Fibroblast of lung (primary cell): ENCODE results near the gene LRRC8D. TPM values are rescaled to one million over a fixed set of nuclear protein-coding genes. Genes with fewer than 3 reads are reported as not detected.

ENCODE experiments used
- DNase-seq, 2 donors: peaks; one replicate each; pipeline versions ENCODE4 v3.0.0 to v3.0.0-alpha.2; 2010; ENCODE audit warnings: low read depth in 2 of 2
- H2AFZ ChIP-seq: 2 replicates; pipeline ENCODE4 v1.5.1; 2012; ENCODE audit warnings: low read length, control low read depth, inconsistent platforms
- H3K27ac ChIP-seq: 2 replicates; pipeline ENCODE4 v1.5.1; 2011; ENCODE audit warnings: low read length, control low read depth; ENCODE audit not compliant: insufficient read depth
- H3K27me3 ChIP-seq: 2 replicates; pipeline ENCODE4 v1.5.1; 2011; ENCODE audit warnings: mild to moderate bottlenecking, low read length; ENCODE audit not compliant: control insufficient read depth, insufficient read depth
- H3K36me3 ChIP-seq: 2 replicates; pipeline ENCODE4 v1.5.1; 2011; ENCODE audit warnings: low read length; ENCODE audit not compliant: control insufficient read depth, insufficient read depth
- H3K4me1 ChIP-seq: 2 replicates; pipeline ENCODE4 v1.5.1; 2011; ENCODE audit warnings: low read length; ENCODE audit not compliant: control insufficient read depth, insufficient read depth; ENCODE audit errors: extremely low read depth
- H3K4me2 ChIP-seq: 2 replicates; pipeline ENCODE4 v1.5.1; 2011; ENCODE audit warnings: low read length, control low read depth; ENCODE audit not compliant: insufficient read depth; ENCODE audit errors: extremely low read depth
- H3K4me3 ChIP-seq, 4 experiments: fragments of 200-600 bp in 1 of 4; sonication (generic) in 1 of 4; replicated peaks in 1 of 4; 2 replicates each; pipeline ENCODE4 v1.5.1; 2011 to 2016; ENCODE audit warnings: low read length in 4 of 4, low read depth in 3 of 4, mild to moderate bottlenecking in 3 of 4, control low read depth in 2 of 4, inconsistent platforms in 1 of 4, mixed read lengths in 1 of 4; ENCODE audit not compliant: insufficient read depth in 1 of 4; ENCODE audit errors: control extremely low read depth in 1 of 4
- H3K79me2 ChIP-seq: 2 replicates; pipeline ENCODE4 v1.5.1; 2012; ENCODE audit warnings: mild to moderate bottlenecking, low read length, inconsistent platforms; ENCODE audit not compliant: control insufficient read depth, insufficient read depth
- H3K9ac ChIP-seq: 2 replicates; pipeline ENCODE4 v1.5.1; 2011; ENCODE audit warnings: mild to moderate bottlenecking, low read length, control low read depth; ENCODE audit not compliant: insufficient read depth
- H3K9me3 ChIP-seq: 2 replicates; pipeline ENCODE4 v1.5.1; 2012; ENCODE audit warnings: low read depth, low read length; ENCODE audit not compliant: control insufficient read depth, insufficient read depth
- H4K20me1 ChIP-seq: 2 replicates; pipeline ENCODE4 v1.5.1; 2011; ENCODE audit warnings: low read length; ENCODE audit not compliant: control insufficient read depth, insufficient read depth; ENCODE audit errors: extremely low read depth
- CTCF ChIP-seq, 2 donors: IDR thresholded peaks in 1 of 2; conservative IDR thresholded peaks in 1 of 2; 1 replicate in 1 of 2; 2 replicates in 1 of 2; pipeline ENCODE4 v1.5.1; 2011 to 2012; ENCODE audit warnings: low read length in 2 of 2, control low read depth in 1 of 2, inconsistent platforms in 1 of 2, low read depth in 1 of 2, mild to moderate bottlenecking in 1 of 2
- EZH2 ChIP-seq: IDR thresholded peaks from 2 replicates; pipeline ENCODE4 v1.5.1; 2012; ENCODE audit warnings: low read length, control low read depth, mild to moderate bottlenecking; ENCODE audit errors: missing control alignments
- polyA plus RNA-seq, 2 donors: library from polyadenylated mRNA; depleted of rRNA in 1 of 2; stranded (reverse) in 1 of 2; unstranded in 1 of 2; fragments of >200 nt; gene quantifications; 2 replicates each; pipeline ENCODE4 v1.2.1, GENCODE V29; 2011 to 2012; ENCODE audit warnings: missing spikeins in 1 of 2
- total RNA-seq: library from RNA; depleted of rRNA; stranded (reverse); fragments of >200 nt; gene quantifications from 2 replicates; pipeline ENCODE4 v1.2.1, GENCODE V29; 2014

Gene LRRC8D
- total and polyA plus RNA-seq, 2 donors (not counting 1 experiment from before 2014, with no cell fraction given), result 41.0 to 58.1 TPM

- Histone ChIP-seq H3K4me2 (no peak overlapping the region), H2AFZ (no peak overlapping the region), H3K4me1 (no peaks in the 10 kb centered on the region), H3K9ac (no peak overlapping the region), H3K36me3 (no peaks in the 10 kb centered on the region), H3K27me3 (no peaks in the 10 kb centered on the region), H3K4me3 (no peak overlapping the region), H3K9me3 (no peaks in the 10 kb centered on the region), H4K20me1 (no peaks in the 10 kb centered on the region), H3K79me2 (no peaks in the 10 kb centered on the region), H3K27ac (no peak overlapping the region)
- no peak for TF ChIP-seq EZH2
- TF ChIP-seq CTCF (conservative IDR thresholded peaks at IDR 0.05 in 1 of 2, IDR thresholded peaks at IDR 0.05 in 1 of 2; ENCODE audit: low read depth in 1 of 2, low read length in 2 of 2), result no peak
- no peak for DNase-seq
These were observed 165.2 kb downstream of the LRRC8D start for GRCh38 chr1:89986020-89986419.

Other genes starting within 250 kb of the LRRC8D start
- 4.1 and 5.4 TPM in 2 replicates for gene LRRC8C, start 187.9 kb upstream of the LRRC8D start, total RNA-seq
- gene LRRC8C, start 187.9 kb upstream of the LRRC8D start, polyA plus RNA-seq, result 13.2 and 19.3 TPM in 2 replicates
- gene ZNF326, start 174.1 kb downstream of the LRRC8D start, total RNA-seq, result 7.2 and 8.1 TPM in 2 replicates
- gene ZNF326, start 174.1 kb downstream of the LRRC8D start, polyA plus RNA-seq, result 10.8 and 14.1 TPM in 2 replicates